Measurements from ENCODE around the gene GLT8D1. TPM values are rescaled to one million over a fixed set of nuclear protein-coding genes. Genes with fewer than 3 reads are reported as not detected.

Gene GLT8D1
- total and polyA plus RNA-seq, 9 of the 15 experiments (the other 6 are each of a cell fraction or from before 2014, with no cell fraction given): 14.1 to 65.9 (median 33.7) TPM

DNA sequence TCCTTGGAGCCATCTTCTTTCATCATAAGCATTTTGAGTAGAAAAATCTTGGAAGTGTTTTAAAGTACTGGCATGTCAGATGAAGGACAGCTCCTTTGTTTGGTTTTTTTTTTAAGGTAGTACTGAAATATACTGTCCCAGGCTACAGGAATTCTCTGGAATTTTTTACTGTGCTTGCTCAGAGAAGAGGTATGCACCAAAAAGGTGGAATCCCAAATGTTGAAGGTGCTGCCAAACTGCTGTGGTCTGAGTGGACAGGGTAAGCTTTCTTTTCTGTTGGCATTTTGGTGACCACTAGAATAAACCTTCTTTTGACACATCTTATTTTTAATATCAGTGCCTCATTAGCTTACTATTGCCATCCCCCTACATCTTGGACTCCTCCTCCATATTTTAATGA is 12.5 kb downstream of the GLT8D1 start:
- CTCF ChIA-PET (ENCODE audit: low intra/inter-chr PET ratio): no interaction called here
- FAIRE-seq: no peak
- in situ Hi-C loops (cut with MboI): no loop called here

More for the DNA sequence above, 12.5 kb downstream of the GLT8D1 start:
- H3K27me3 ChIP-seq (ENCODE audit: control insufficient read depth in 2 of 2, insufficient read depth in 2 of 2, low read length in 2 of 2): no peaks in the 10 kb centered on the region
- POLR2A ChIA-PET: interaction anchor here (0.7 to 1.4 kb wide), 2 partner anchors 8 to 11 kb away, joined by 3 to 6 read pairs; no protein-coding TSS in a partner anchor
- H3K4me2 ChIP-seq (ENCODE audit: insufficient read depth, low read length): no peak overlapping the region
- no peak overlapping the region for H3K9ac ChIP-seq (ENCODE audit: insufficient read depth in 1 of 2, low read depth in 2 of 2, low read length in 2 of 2)
- H3K4me3 ChIP-seq: no peak overlapping the region
- peaks cover 23% of the 10 kb centered on the region for H3K79me2 ChIP-seq (ENCODE audit: control insufficient read depth, insufficient read depth, low read length)
- no peak overlapping the region for H3K27ac ChIP-seq (ENCODE audit: extremely low read depth, low read depth, low read length)
- H3K9me1 ChIP-seq (ENCODE audit: control insufficient read depth, insufficient read depth, low read length): no peaks in the 10 kb centered on the region
- no TSS peak for BruUV-seq (replicated peaks)
- peaks cover 0 to 14% of the 10 kb centered on the region in 2 experiments; a peak in 2 of 5 replicates for H3K4me1 ChIP-seq (replicated peaks in 1 of 2; ENCODE audit: control insufficient read depth in 2 of 2, insufficient read depth in 2 of 2, low read length in 2 of 2)
- intact Hi-C loops (cut with micrococcal nuclease): no loop called here
- H4K20me1 ChIP-seq (replicated peaks; ENCODE audit: control insufficient read depth, insufficient read depth, low read length): peaks cover 8% of the 10 kb centered on the region
- ATAC-seq (no peak), DNase-seq (ENCODE audit: extremely low read depth in 1 of 4, low spot score in 3 of 4) (no peak)
- no peak for TF ChIP-seq HNRNPUL1 (IDR thresholded peaks at IDR 0.05; ENCODE audit: low read length)
- TF ChIP-seq BCOR (IDR thresholded peaks at IDR 0.05): no peak
- TF ChIP-seq, protein P1, sequence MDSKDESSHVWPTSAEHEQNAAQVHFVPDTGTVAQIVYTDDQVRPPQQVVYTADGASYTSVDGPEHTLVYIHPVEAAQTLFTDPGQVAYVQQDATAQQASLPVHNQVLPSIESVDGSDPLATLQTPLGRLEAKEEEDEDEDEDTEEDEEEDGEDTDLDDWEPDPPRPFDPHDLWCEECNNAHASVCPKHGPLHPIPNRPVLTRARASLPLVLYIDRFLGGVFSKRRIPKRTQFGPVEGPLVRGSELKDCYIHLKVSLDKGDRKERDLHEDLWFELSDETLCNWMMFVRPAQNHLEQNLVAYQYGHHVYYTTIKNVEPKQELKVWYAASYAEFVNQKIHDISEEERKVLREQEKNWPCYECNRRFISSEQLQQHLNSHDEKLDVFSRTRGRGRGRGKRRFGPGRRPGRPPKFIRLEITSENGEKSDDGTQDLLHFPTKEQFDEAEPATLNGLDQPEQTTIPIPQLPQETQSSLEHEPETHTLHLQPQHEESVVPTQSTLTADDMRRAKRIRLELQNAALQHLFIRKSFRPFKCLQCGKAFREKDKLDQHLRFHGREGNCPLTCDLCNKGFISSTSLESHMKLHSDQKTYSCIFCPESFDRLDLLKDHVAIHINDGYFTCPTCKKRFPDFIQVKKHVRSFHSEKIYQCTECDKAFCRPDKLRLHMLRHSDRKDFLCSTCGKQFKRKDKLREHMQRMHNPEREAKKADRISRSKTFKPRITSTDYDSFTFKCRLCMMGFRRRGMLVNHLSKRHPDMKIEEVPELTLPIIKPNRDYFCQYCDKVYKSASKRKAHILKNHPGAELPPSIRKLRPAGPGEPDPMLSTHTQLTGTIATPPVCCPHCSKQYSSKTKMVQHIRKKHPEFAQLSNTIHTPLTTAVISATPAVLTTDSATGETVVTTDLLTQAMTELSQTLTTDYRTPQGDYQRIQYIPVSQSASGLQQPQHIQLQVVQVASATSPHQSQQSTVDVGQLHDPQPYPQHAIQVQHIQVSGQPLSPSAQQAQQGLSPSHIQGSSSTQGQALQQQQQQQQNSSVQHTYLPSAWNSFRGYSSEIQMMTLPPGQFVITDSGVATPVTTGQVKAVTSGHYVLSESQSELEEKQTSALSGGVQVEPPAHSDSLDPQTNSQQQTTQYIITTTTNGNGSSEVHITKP (IDR thresholded peaks at IDR 0.05; ENCODE audit: partially characterized antibody): peak; percentile 14
- H3K9me3 ChIP-seq (replicated peaks; ENCODE audit: control insufficient read depth, insufficient read depth, low read depth, low read length): no peaks in the 10 kb centered on the region
- peaks cover 95% of the 10 kb centered on the region for H3K36me3 ChIP-seq (ENCODE audit: control insufficient read depth, insufficient read depth, low read length)
- no peak overlapping the region for H2AFZ ChIP-seq (ENCODE audit: low read depth, low read length)
